D721Med (cell line): ENCODE data around the gene STEAP1.
"Not testable (repeated sequence)": the region's sequence is repeated elsewhere in the genome, so short reads cannot be mapped to it uniquely, and the experiment has no call there.

Experiments
- DNase-seq: peaks from one replicate; pipeline ENCODE4 v3.0.0; 2011; ENCODE audit warnings: low spot score; ENCODE audit not compliant: insufficient read length
- FAIRE-seq: peaks from 2 replicates; lab custom pipeline; 2011; peaks lifted over from hg19 to GRCh38; lab: Jason Lieb, UNC
- TF ChIP-seq, protein P1 (sequence below): IDR thresholded peaks from 2 replicates; pipeline ENCODE4 v1.5.1; 2012; ENCODE audit warnings: mild to moderate bottlenecking, control low read depth; ENCODE audit not compliant: insufficient read depth; ENCODE audit errors: missing control alignments

Gene STEAP1

DNA sequence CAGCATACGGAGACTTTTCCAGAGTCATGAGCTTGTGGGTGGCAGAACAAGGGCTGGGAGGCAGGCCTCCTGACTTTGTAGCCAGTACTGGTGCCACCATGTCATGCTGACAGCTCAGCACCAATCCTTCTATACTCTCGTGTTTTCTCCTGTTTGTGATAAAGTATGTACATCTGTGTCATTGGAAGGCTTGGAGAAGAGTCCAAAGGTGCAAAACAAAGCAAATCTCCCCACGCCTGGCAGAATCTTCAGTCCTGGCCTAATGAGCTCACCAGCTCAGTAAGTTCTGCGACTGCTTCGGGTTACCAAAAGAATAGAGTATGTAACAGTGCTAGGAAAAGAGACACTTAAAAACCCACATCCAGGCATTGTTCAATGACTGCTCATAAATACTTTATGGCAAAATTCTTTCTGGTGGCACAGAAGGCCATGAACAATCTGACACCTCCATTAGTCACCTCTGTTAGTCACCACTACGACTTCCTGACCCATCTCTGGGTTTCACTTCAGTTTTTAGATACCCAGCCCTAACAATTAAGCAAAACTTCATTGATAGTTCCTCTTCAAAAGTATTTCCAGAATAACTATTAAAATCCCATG lies 24.5 kb downstream of the STEAP1 start:
- no peak for DNase-seq
- TF ChIP-seq, protein P1, sequence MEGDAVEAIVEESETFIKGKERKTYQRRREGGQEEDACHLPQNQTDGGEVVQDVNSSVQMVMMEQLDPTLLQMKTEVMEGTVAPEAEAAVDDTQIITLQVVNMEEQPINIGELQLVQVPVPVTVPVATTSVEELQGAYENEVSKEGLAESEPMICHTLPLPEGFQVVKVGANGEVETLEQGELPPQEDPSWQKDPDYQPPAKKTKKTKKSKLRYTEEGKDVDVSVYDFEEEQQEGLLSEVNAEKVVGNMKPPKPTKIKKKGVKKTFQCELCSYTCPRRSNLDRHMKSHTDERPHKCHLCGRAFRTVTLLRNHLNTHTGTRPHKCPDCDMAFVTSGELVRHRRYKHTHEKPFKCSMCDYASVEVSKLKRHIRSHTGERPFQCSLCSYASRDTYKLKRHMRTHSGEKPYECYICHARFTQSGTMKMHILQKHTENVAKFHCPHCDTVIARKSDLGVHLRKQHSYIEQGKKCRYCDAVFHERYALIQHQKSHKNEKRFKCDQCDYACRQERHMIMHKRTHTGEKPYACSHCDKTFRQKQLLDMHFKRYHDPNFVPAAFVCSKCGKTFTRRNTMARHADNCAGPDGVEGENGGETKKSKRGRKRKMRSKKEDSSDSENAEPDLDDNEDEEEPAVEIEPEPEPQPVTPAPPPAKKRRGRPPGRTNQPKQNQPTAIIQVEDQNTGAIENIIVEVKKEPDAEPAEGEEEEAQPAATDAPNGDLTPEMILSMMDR: no peak
- no peak for FAIRE-seq

DNA sequence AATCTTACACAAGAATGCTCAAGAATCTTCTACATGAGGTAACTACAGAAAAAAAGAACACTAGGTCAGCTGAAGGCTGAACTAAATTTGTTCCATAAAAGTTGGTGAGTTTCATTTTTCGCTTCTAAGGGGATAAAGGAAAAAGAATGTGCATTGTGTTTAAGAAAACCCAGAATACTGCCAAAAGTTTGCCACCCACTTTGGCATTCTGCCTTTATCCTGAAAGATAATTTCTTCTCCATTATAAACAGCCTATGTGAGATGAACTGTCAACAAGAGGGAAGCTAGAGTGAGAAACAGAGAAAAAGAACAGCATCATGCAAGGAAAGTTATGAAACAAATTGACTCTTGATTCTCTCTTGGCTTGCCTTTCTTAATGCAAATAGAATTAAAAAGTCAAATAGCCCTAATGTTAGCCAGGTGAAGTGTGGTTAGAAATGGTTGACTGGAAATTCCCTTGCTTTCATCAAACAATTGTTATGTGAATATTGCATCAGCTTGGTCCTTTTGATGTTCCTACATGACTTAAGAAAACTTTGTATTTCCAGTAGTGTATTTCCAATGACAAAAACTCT lies 25.8 kb downstream of the STEAP1 start:
- FAIRE-seq: no peak
- no peak for DNase-seq
- TF ChIP-seq, protein P1: no peak

DNA sequence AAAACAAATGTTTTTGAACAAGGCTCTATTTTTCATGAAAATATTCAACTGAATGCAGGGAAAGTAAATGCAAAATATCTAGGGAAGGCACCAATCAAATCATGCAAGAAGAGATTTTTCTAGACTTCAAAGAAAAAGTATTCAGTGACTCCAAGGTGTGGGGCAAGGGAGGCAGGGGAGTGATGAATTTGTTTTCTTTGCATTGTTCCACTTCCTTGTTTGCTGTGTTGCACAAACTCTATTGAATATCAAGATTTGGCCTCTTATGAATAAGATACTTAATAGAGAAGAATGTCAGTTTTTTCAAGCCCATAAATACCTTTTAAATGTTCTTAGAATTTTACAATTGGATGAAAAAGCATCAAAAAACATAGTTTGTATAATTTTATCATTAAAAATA lies 26.4 kb downstream of the STEAP1 start:
- TF ChIP-seq, protein P1: no peak
- no peak for FAIRE-seq
- no peak for DNase-seq

DNA sequence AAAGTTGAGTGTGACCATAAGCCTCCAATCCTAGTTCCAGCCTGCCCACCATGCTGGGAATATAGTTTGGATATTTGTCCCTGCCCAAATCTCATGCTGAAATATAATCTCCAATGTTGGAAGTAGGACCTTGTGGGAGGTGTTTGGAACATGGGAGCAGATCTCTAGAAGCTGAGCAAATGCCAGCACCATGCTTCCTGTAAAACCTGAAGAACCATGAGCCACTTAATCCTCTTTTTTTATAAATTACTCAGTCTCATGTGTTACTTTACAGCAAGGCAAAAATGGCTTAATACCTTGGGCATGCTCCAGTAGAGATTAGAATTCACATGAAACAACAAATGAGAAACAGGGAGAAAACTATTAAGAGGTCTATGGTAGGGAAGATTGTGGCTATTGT lies 27.2 kb downstream of the STEAP1 start:
- FAIRE-seq (no peak), DNase-seq (no peak)
- TF ChIP-seq, protein P1: no peak

DNA sequence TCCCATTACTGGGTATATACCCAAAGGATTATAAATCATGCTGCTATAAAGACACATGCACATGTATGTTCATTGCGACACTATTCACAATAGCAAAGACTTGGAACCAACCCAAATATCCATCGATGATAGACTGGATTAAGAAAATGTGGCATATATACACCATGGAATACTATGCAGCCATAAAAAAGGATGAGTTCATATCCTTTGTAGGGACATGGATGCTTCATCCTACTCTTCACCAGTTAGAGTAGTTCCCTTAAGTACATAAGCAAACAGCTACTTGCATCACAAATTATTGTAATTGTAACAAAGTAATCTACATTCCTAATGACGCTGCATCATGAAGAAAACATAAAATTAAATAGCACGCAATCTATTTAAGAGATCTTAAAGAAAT lies 32.0 kb downstream of the STEAP1 start:
- DNase-seq, FAIRE-seq: not testable (repeated sequence)

DNA sequence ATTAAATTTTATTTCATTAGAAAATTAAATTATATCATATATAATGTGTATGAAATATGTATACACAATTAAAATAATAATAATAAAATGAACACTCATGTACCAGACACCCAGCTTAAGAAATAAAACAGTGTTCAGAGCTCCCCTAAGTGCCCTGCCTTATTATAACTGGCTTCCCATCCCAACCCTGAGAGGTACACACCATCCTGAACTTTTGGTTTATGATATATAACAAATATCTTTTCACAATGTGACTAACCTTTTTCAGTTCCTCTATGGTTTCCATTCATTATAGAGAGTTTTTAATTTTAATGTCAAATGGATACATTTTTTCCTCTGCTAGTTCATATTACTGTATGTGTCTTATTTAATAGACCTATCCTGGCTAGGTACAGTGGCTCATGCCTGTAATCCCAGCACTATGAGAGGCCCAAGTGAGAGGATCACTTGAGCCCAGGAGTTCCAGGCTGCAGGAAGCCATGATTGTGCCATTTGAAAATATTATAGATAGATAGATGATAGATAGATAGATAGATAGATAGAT lies 33.3 kb downstream of the STEAP1 start:
- DNase-seq (no peak), FAIRE-seq (no peak)
- TF ChIP-seq, protein P1: no peak

DNA sequence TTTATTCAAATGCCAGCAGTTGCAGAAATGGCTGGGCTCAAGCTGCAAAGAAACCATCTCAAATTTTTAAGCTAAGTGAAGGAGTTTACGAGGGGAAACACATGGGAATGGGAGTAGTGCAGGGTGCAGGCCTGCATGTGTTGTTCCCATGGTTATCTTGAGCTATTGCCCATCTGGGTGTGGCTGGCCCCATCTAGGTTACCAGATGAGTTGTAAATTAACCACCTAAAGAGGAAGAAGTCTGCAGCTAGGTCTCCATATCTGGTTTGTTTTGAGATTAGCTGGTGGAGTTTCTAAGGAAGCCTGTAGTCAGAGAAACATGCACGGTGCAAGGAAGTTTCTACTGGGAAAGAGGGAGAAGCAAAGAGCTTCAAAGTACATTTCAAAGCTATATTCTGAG lies 34.0 kb downstream of the STEAP1 start:
- FAIRE-seq: no peak
- TF ChIP-seq, protein P1: no peak
- no peak for DNase-seq

DNA sequence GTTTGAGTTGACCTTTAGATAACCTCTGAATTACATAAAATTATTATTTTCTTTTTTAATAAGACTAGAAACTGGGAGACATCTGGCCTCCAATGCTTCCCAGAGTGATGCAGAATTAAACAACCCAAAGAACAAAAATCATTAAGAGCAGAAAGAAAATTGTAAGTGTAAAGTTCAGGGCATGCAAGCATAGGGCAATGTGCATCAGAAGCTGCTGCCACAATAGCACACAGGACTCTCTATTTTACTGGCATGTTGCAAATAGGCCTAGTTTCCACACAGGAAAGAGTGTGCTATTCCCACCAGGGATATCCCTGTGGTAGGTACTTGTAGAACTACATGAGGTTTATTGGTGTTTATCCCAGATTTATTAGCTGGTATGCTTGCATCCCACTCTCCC lies 36.7 kb downstream of the STEAP1 start:
- DNase-seq: no peak
- FAIRE-seq: no peak
- TF ChIP-seq, protein P1: no peak
